ENCODE measurements around the gene CFAP97D1. TPM values are rescaled to one million over a fixed set of nuclear protein-coding genes. Genes with fewer than 3 reads are reported as not detected.

CFAP97D1 gene
- polyA plus RNA-seq, 2 of the 4 experiments (the other 2 are of a cell fraction), result not detected

- POLR2A ChIA-PET, result no interaction called here
- DNase-seq (ENCODE audit: low read depth in 1 of 2, low spot score in 1 of 2) (no peak), ATAC-seq (no peak), FAIRE-seq (no peak)
- Histone ChIP-seq H3K27ac (peak overlapping the region in 1 of 2 experiments; percentile 52; a peak in 1 of 6 replicates), H3K9me3 (no peaks in the 10 kb centered on the region), H3K4me2 (no peak overlapping the region), H3K4me1 (no peaks in the 10 kb centered on the region), H3K4me3 (no peak overlapping the region)
- WGBS (ENCODE audit: missing lambda C conversion rate), result 77% methylated on average over 5 of the region's 5 CpGs
- TF ChIP-seq JUNB (IDR thresholded peaks at IDR 0.05), result no peak
- TF ChIP-seq CHD4 (IDR thresholded peaks at IDR 0.05; ENCODE audit: borderline replicate concordance), result no peak
- TF ChIP-seq, protein P1, sequence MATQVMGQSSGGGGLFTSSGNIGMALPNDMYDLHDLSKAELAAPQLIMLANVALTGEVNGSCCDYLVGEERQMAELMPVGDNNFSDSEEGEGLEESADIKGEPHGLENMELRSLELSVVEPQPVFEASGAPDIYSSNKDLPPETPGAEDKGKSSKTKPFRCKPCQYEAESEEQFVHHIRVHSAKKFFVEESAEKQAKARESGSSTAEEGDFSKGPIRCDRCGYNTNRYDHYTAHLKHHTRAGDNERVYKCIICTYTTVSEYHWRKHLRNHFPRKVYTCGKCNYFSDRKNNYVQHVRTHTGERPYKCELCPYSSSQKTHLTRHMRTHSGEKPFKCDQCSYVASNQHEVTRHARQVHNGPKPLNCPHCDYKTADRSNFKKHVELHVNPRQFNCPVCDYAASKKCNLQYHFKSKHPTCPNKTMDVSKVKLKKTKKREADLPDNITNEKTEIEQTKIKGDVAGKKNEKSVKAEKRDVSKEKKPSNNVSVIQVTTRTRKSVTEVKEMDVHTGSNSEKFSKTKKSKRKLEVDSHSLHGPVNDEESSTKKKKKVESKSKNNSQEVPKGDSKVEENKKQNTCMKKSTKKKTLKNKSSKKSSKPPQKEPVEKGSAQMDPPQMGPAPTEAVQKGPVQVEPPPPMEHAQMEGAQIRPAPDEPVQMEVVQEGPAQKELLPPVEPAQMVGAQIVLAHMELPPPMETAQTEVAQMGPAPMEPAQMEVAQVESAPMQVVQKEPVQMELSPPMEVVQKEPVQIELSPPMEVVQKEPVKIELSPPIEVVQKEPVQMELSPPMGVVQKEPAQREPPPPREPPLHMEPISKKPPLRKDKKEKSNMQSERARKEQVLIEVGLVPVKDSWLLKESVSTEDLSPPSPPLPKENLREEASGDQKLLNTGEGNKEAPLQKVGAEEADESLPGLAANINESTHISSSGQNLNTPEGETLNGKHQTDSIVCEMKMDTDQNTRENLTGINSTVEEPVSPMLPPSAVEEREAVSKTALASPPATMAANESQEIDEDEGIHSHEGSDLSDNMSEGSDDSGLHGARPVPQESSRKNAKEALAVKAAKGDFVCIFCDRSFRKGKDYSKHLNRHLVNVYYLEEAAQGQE (IDR thresholded peaks at IDR 0.05), result no peak
- TF ChIP-seq HDAC2 (IDR thresholded peaks at IDR 0.05), result no peak
- TF ChIP-seq, protein P2, sequence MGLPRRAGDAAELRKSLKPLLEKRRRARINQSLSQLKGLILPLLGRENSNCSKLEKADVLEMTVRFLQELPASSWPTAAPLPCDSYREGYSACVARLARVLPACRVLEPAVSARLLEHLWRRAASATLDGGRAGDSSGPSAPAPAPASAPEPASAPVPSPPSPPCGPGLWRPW (IDR thresholded peaks at IDR 0.05), result no peak
- CTCF ChIA-PET, result interaction anchor here (0.6 to 13.9 kb wide), 3 partner anchors 10 to 21 kb away, joined by 4 to 180 read pairs (median 4); partner anchors contain the start of gene SOST
Measured at GRCh38 chr17:43734376-43734775, 45.9 kb upstream of the CFAP97D1 start.

GRCh38 chr17:43736389-43736788, 43.8 kb upstream of the CFAP97D1 start:
- POLR2A ChIA-PET, result no interaction called here

GRCh38 chr17:43737722-43738121, 42.5 kb upstream of the CFAP97D1 start:
- no peak overlapping the region for H3K4me3 ChIP-seq
- CTCF ChIA-PET, result interaction anchor here (1.4 to 18.8 kb wide), 4 partner anchors 11 to 161 kb away, joined by 4 to 288 read pairs (median 17); partner anchors contain the start of gene SOST
- H3K9me3 ChIP-seq, result no peaks in the 10 kb centered on the region
- H3K4me1 ChIP-seq, result peaks cover 13% of the 10 kb centered on the region
- DNase-seq (ENCODE audit: low read depth in 1 of 2, low spot score in 1 of 2) (no peak), ATAC-seq (no peak), FAIRE-seq (no peak)
- TF ChIP-seq, protein P3, sequence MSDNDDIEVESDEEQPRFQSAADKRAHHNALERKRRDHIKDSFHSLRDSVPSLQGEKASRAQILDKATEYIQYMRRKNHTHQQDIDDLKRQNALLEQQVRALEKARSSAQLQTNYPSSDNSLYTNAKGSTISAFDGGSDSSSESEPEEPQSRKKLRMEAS (IDR thresholded peaks at IDR 0.05), result no peak
- POLR2A ChIA-PET, result no interaction called here
- no peak overlapping the region for H3K4me2 ChIP-seq
- H3K27ac ChIP-seq, result no peak overlapping the region
- 78% methylated on average over 2 of the region's 2 CpGs for WGBS (ENCODE audit: missing lambda C conversion rate)

More at GRCh38 chr17:43736389-43736788, 43.8 kb upstream of the CFAP97D1 start:
- Histone ChIP-seq H3K27ac (no peak overlapping the region), H3K4me2 (no peak overlapping the region), H3K4me1 (peaks cover 13% of the 10 kb centered on the region), H3K9me3 (no peaks in the 10 kb centered on the region), H3K4me3 (no peak overlapping the region)
- CTCF ChIA-PET, result interaction anchor here (1.1 to 18.8 kb wide), 7 partner anchors 10 to 342 kb away, joined by 3 to 288 read pairs (median 5); partner anchors contain the start of gene SOST
- no peak for FAIRE-seq
- no peak for DNase-seq (ENCODE audit: low read depth in 1 of 2, low spot score in 1 of 2)
- 75% methylated on average over 2 of the region's 2 CpGs for WGBS (ENCODE audit: missing lambda C conversion rate)
- no peak for TF ChIP-seq HOXB5 (CRISPR knock-in tag; IDR thresholded peaks at IDR 0.05)
- no peak for ATAC-seq

GRCh38 chr17:43740541-43740940, 39.7 kb upstream of the CFAP97D1 start:
- peak overlapping the region in 1 of 2 experiments; percentile 66; a peak in 3 of 6 replicates for H3K27ac ChIP-seq
- ChIA-PET CTCF (interaction anchor here (1.0 to 18.8 kb wide), 4 partner anchors 18 to 165 kb away, joined by 3 to 288 read pairs (median 8); partner anchors contain the start of gene SOST), POLR2A (no interaction called here)
- H3K4me3 ChIP-seq, result no peak overlapping the region
- TF ChIP-seq RNF2 (IDR thresholded peaks at IDR 0.05; ENCODE audit: borderline replicate concordance, low read depth) (no peak), ZC3H11A (IDR thresholded peaks at IDR 0.05) (no peak), KDM5A (IDR thresholded peaks at IDR 0.05) (no peak), JUNB (IDR thresholded peaks at IDR 0.05) (no peak), ESRRA (IDR thresholded peaks at IDR 0.05; ENCODE audit: borderline replicate concordance, low read length) (no peak), MYC (IDR thresholded peaks at IDR 0.05; ENCODE audit: borderline replicate concordance, low read length) (no peak), TP53 (CRISPR knock-in tag; IDR thresholded peaks at IDR 0.05) (no peak), ZFP36 (IDR thresholded peaks at IDR 0.05; ENCODE audit: borderline replicate concordance, partially characterized antibody) (no peak), CBX2 (IDR thresholded peaks at IDR 0.05; ENCODE audit: borderline replicate concordance, low read depth) (no peak), EHF (CRISPR knock-in tag; IDR thresholded peaks at IDR 0.05) (no peak), CEBPB (IDR thresholded peaks at IDR 0.05) (no peak), ZNF302 (CRISPR knock-in tag; IDR thresholded peaks at IDR 0.05) (no peak), GATA3 (IDR thresholded peaks at IDR 0.05; ENCODE audit: borderline replicate concordance) (no peak), NPAS2 (CRISPR knock-in tag; IDR thresholded peaks at IDR 0.05; ENCODE audit: borderline replicate concordance) (no peak), NR3C1 (IDR thresholded peaks at IDR 0.05) (no peak), FOSB (CRISPR knock-in tag; IDR thresholded peaks at IDR 0.05) (no peak)
- TF ChIP-seq, protein P2 (IDR thresholded peaks at IDR 0.05), result no peak
- WGBS (ENCODE audit: missing lambda C conversion rate), result 74% methylated on average over 4 of the region's 4 CpGs
- peak in 1 of 2 experiments; percentile 43; a peak in 3 of 6 replicates for ATAC-seq
- H3K4me2 ChIP-seq, result no peak overlapping the region
- DNase-seq (ENCODE audit: low read depth in 1 of 2, low spot score in 1 of 2), result no peak
- H3K9me3 ChIP-seq, result no peaks in the 10 kb centered on the region
- no peak for FAIRE-seq
- peaks cover 13% of the 10 kb centered on the region for H3K4me1 ChIP-seq

All from A549 (cell line).